ENCODE data around the gene KCTD5.
"Not testable (repeated sequence)": the region's sequence is repeated elsewhere in the genome, so short reads cannot be mapped to it uniquely, and the experiment has no call there.

DNA sequence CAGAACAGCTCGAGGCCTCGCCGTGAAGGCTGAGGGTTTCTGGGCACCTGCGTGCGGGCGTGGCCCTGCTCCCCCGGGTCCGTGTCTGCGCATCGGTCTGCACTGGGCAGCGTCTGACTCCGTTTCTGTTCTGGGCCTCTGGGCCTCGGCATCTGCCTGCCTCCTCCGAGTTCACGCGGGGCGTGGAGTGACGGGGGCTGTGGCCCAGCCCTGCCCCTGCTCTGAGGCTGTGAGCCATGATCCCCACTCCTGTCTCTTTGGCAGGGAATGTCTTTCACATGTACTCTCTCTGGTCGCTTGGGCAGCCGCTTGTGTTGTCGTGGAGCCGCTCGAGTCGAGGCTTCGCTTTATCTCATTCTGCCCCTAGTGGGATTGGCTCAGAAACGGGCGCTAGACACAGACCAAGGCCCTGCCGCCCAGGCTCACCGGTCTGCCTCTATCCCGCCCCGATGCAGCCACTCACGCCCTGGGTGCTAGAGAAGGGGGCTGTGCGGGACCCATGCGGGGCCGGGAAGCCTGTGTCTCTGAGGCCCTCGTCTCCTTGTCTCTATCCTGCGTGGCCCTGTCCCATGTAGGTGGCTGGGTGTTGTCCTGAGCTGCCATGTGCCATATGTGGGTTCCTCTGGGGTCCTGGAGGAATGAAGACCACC, 14.4 kb downstream of the KCTD5 start:
- TF ChIP-seq, protein P1, sequence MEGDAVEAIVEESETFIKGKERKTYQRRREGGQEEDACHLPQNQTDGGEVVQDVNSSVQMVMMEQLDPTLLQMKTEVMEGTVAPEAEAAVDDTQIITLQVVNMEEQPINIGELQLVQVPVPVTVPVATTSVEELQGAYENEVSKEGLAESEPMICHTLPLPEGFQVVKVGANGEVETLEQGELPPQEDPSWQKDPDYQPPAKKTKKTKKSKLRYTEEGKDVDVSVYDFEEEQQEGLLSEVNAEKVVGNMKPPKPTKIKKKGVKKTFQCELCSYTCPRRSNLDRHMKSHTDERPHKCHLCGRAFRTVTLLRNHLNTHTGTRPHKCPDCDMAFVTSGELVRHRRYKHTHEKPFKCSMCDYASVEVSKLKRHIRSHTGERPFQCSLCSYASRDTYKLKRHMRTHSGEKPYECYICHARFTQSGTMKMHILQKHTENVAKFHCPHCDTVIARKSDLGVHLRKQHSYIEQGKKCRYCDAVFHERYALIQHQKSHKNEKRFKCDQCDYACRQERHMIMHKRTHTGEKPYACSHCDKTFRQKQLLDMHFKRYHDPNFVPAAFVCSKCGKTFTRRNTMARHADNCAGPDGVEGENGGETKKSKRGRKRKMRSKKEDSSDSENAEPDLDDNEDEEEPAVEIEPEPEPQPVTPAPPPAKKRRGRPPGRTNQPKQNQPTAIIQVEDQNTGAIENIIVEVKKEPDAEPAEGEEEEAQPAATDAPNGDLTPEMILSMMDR (IDR thresholded peaks at IDR 0.05): not testable (repeated sequence)
- TF ChIP-seq EZH2phosphoT487, EZH2 (IDR thresholded peaks at IDR 0.05): not testable (repeated sequence)

Measured in neural progenitor cell (in vitro differentiated cells).